ENCODE measurements around the gene CSMD2.

DNA sequence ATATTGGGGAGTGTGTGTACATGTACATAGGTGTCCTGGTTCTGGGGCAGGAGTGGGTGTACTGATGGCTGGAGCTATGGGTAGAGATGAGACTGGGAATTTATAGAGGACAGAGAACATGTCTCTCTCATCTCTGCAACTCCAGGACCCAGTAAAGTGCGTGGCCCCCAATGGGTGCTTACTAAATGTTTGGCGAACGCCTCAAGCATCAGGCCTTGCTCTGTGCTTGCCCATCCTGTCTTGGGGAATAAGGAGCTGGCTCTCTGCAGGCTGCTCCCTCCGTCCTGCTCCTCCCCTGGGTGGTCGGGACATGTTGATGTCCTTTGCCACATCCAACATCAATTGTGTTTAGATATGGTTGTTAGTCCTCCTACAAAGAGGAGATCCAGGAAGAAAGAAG is 530.9 kb downstream of the CSMD2 start:
- TF ChIP-seq, protein P1, sequence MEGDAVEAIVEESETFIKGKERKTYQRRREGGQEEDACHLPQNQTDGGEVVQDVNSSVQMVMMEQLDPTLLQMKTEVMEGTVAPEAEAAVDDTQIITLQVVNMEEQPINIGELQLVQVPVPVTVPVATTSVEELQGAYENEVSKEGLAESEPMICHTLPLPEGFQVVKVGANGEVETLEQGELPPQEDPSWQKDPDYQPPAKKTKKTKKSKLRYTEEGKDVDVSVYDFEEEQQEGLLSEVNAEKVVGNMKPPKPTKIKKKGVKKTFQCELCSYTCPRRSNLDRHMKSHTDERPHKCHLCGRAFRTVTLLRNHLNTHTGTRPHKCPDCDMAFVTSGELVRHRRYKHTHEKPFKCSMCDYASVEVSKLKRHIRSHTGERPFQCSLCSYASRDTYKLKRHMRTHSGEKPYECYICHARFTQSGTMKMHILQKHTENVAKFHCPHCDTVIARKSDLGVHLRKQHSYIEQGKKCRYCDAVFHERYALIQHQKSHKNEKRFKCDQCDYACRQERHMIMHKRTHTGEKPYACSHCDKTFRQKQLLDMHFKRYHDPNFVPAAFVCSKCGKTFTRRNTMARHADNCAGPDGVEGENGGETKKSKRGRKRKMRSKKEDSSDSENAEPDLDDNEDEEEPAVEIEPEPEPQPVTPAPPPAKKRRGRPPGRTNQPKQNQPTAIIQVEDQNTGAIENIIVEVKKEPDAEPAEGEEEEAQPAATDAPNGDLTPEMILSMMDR (conservative IDR thresholded peaks at IDR 0.05 in 1 of 2, IDR thresholded peaks at IDR 0.05 in 1 of 2; ENCODE audit: low read depth in 1 of 2, low read length in 2 of 2): no peak
- TF ChIP-seq EZH2 (IDR thresholded peaks at IDR 0.05; ENCODE audit: low read length, missing control alignments): no peak
